IMR-90 (cell line): ENCODE data around the gene SLC2A1.
"Not testable (repeated sequence)": the region's sequence is repeated elsewhere in the genome, so short reads cannot be mapped to it uniquely, and the experiment has no call there.

ENCODE experiments used
- CHD1 ChIP-seq: IDR thresholded peaks from 2 replicates; pipeline ENCODE4 v1.6.1; 2012; ENCODE audit warnings: low read depth, low read length, improper control_type of control experiment
- MXI1 ChIP-seq: IDR thresholded peaks from 2 replicates; pipeline ENCODE4 v1.6.1; 2012; ENCODE audit warnings: low read depth, mild to moderate bottlenecking, low read length, moderate library complexity, borderline replicate concordance
- POLR2A ChIP-seq: IDR thresholded peaks from 2 replicates; pipeline ENCODE4 v1.6.1; 2012; ENCODE audit warnings: mild to moderate bottlenecking, low read depth, low read length
- TF ChIP-seq, protein P1 (sequence below): conservative IDR thresholded peaks from 2 replicates; pipeline ENCODE4 v1.5.1; 2012; ENCODE audit warnings: mild to moderate bottlenecking, low read depth, low read length, improper control_type of control experiment
- TF ChIP-seq, protein P2 (sequence below): fragments of 150-350 bp; IDR thresholded peaks from 2 replicates; pipeline ENCODE4 v1.6.1; 2016; ENCODE audit warnings: low read depth, mild to moderate bottlenecking, low read length, moderate library complexity, borderline replicate concordance

DNA sequence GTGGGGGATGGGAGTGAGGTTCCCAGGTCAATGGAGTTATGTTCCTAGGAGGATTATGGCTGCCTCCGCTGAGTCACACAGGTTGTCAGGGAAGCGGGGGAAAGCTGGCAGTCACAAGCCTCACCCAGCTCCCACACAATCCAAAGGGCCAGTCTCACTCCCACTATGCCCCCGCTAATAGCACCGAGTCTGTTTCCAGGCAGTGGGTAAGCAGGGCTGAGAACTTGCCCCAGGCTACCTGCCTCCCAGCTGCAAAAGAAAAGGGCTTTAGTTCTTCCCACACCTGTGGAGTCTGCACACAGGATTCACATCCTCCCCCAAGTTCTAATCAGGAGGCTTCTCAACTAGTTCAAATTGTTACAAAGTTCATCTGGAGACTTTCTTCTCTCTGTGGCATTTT lies 58.7 kb downstream of the SLC2A1 start:
- TF ChIP-seq, protein P1, sequence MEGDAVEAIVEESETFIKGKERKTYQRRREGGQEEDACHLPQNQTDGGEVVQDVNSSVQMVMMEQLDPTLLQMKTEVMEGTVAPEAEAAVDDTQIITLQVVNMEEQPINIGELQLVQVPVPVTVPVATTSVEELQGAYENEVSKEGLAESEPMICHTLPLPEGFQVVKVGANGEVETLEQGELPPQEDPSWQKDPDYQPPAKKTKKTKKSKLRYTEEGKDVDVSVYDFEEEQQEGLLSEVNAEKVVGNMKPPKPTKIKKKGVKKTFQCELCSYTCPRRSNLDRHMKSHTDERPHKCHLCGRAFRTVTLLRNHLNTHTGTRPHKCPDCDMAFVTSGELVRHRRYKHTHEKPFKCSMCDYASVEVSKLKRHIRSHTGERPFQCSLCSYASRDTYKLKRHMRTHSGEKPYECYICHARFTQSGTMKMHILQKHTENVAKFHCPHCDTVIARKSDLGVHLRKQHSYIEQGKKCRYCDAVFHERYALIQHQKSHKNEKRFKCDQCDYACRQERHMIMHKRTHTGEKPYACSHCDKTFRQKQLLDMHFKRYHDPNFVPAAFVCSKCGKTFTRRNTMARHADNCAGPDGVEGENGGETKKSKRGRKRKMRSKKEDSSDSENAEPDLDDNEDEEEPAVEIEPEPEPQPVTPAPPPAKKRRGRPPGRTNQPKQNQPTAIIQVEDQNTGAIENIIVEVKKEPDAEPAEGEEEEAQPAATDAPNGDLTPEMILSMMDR = not testable (repeated sequence)
- TF ChIP-seq, protein P2, sequence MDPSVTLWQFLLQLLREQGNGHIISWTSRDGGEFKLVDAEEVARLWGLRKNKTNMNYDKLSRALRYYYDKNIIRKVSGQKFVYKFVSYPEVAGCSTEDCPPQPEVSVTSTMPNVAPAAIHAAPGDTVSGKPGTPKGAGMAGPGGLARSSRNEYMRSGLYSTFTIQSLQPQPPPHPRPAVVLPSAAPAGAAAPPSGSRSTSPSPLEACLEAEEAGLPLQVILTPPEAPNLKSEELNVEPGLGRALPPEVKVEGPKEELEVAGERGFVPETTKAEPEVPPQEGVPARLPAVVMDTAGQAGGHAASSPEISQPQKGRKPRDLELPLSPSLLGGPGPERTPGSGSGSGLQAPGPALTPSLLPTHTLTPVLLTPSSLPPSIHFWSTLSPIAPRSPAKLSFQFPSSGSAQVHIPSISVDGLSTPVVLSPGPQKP = not testable (repeated sequence)
- not testable (repeated sequence) for TF ChIP-seq MXI1, POLR2A, CHD1
